ENCODE data around the gene EYA2. TPM values are rescaled to one million over a fixed set of nuclear protein-coding genes. Genes with fewer than 3 reads are reported as not detected.

The EYA2 gene
- total and polyA plus RNA-seq, 2 donors (not counting 3 experiments of a cell fraction or from before 2014, with no cell fraction given): not detected

DNA sequence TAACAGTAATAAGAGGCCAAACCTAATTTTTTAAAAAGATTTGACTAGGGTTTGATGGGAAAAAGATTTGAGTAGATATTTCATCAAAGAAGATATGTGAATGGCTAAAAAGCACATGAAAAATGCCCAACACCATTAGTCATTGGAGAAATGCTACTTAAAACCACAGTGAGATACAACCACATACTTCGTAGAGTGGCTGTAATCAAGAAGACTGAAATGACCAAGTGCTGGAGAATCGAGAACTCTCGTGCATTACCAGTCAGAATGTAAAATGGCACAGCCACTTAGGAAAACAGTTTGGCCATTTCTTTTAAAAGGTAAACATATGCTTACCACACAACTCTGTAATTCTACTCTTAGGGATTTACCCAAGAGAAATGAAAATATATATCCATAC lies 175.5 kb downstream of the EYA2 start:
- POLR2A ChIA-PET: no interaction called here
- no peaks in the 10 kb centered on the region for H4K20me1 ChIP-seq (replicated peaks; ENCODE audit: control insufficient read depth, extremely low read depth, insufficient read depth, low read length)
- no peaks in the 10 kb centered on the region for H3K27me3 ChIP-seq (ENCODE audit: control insufficient read depth in 2 of 2, insufficient read depth in 2 of 2, low read length in 2 of 2)
- H3K4me1 ChIP-seq (ENCODE audit: control insufficient read depth, extremely low read depth, insufficient read depth, low read length): no peaks in the 10 kb centered on the region
- no peaks in the 10 kb centered on the region for H3K36me3 ChIP-seq (ENCODE audit: control insufficient read depth in 2 of 2, extremely low read depth in 1 of 2, insufficient read depth in 2 of 2, low read length in 2 of 2)
- intact Hi-C loops (cut with micrococcal nuclease): no loop called here
- no peak overlapping the region for H3K9ac ChIP-seq (replicated peaks; ENCODE audit: extremely low read depth, insufficient read depth, low read length)
- no peak for FAIRE-seq
- dilution Hi-C loops (cut with MboI; ENCODE audit: extremely low pct_ligation_motif_present, low sequenced_read_pairs): no loop called here
- no peak overlapping the region for H3K27ac ChIP-seq (ENCODE audit: insufficient read depth, low read depth, low read length)
- H3K79me2 ChIP-seq (ENCODE audit: control insufficient read depth, insufficient read depth, low read length): no peaks in the 10 kb centered on the region
- TF ChIP-seq POLR2AphosphoS5 (IDR thresholded peaks at IDR 0.05; ENCODE audit: insufficient read depth, low read depth, low read length) (no peak), MYC (IDR thresholded peaks at IDR 0.05; ENCODE audit: low read depth, low read length) (no peak), FOS (IDR thresholded peaks at IDR 0.05; ENCODE audit: borderline replicate concordance, insufficient read depth, low read length) (no peak)
- TF ChIP-seq, protein P1, sequence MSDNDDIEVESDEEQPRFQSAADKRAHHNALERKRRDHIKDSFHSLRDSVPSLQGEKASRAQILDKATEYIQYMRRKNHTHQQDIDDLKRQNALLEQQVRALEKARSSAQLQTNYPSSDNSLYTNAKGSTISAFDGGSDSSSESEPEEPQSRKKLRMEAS (IDR thresholded peaks at IDR 0.05; ENCODE audit: insufficient read depth, insufficient read length): no peak
- CTCF ChIA-PET: no interaction called here
- H2AFZ ChIP-seq (ENCODE audit: low read depth, low read length): no peak overlapping the region
- H3K9me1 ChIP-seq (replicated peaks; ENCODE audit: control insufficient read depth, extremely low read depth, insufficient read depth, low read length): no peaks in the 10 kb centered on the region
- no TSS peak for BruUV-seq (replicated peaks)
- no peak overlapping the region for H3K4me3 ChIP-seq (replicated peaks in 1 of 3; ENCODE audit: insufficient read depth in 1 of 3, low read depth in 1 of 3, low read length in 3 of 3)
- no peak for DNase-seq (ENCODE audit: low read depth, low spot score)
- H3K9me3 ChIP-seq (replicated peaks; ENCODE audit: control insufficient read depth, insufficient read depth, low read length): peaks cover 3% of the 10 kb centered on the region
- no peak overlapping the region for H3K4me2 ChIP-seq (ENCODE audit: insufficient read depth, low read length)

DNA sequence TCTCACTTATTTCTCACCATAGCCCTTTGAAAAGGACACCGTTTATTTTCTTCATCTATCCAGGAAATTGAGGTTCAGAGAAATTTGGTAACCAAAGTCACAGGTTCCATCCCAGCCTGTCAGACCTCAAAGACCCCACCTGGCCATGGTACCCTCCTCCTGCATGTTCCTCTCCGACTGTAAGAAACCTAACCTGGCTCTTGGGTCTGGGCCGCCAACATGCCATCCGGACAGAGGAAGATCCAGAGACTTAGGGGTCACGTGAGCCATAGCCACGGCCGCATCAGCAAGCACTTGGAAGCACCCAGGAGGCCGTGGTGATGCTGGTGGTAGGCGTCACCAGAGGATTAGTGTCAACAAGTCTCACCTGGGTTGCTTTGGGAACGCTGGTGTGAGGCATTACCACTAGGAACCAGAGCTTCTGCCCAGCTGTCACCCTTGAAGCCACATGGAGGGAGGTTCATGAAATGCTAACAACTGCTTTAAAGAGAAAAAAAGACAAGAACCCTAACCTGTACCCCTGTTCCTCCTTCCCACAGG lies 177.1 kb downstream of the EYA2 start:
- Histone ChIP-seq H2AFZ (ENCODE audit: low read depth, low read length) (no peak overlapping the region), H3K27me3 (ENCODE audit: control insufficient read depth in 2 of 2, insufficient read depth in 2 of 2, low read length in 2 of 2) (no peaks in the 10 kb centered on the region), H3K27ac (ENCODE audit: insufficient read depth, low read depth, low read length) (no peak overlapping the region), H3K4me1 (ENCODE audit: control insufficient read depth, extremely low read depth, insufficient read depth, low read length) (no peaks in the 10 kb centered on the region), H4K20me1 (replicated peaks; ENCODE audit: control insufficient read depth, extremely low read depth, insufficient read depth, low read length) (no peaks in the 10 kb centered on the region), H3K9ac (replicated peaks; ENCODE audit: extremely low read depth, insufficient read depth, low read length) (no peak overlapping the region), H3K36me3 (ENCODE audit: control insufficient read depth in 2 of 2, extremely low read depth in 1 of 2, insufficient read depth in 2 of 2, low read length in 2 of 2) (no peaks in the 10 kb centered on the region), H3K9me1 (replicated peaks; ENCODE audit: control insufficient read depth, extremely low read depth, insufficient read depth, low read length) (no peaks in the 10 kb centered on the region), H3K4me3 (replicated peaks in 1 of 3; ENCODE audit: insufficient read depth in 1 of 3, low read depth in 1 of 3, low read length in 3 of 3) (no peak overlapping the region), H3K4me2 (ENCODE audit: insufficient read depth, low read length) (no peak overlapping the region), H3K9me3 (replicated peaks; ENCODE audit: control insufficient read depth, insufficient read depth, low read length) (peaks cover 3% of the 10 kb centered on the region), H3K79me2 (ENCODE audit: control insufficient read depth, insufficient read depth, low read length) (no peaks in the 10 kb centered on the region)
- no TSS peak for BruUV-seq (replicated peaks)
- ChIA-PET POLR2A (no interaction called here), CTCF (no interaction called here)
- DNase-seq (ENCODE audit: low read depth, low spot score) (no peak), FAIRE-seq (no peak)
- dilution Hi-C loops (cut with MboI; ENCODE audit: extremely low pct_ligation_motif_present, low sequenced_read_pairs): no loop called here
- TF ChIP-seq JUN (IDR thresholded peaks at IDR 0.05; ENCODE audit: borderline replicate concordance, insufficient read depth, insufficient read length, low read depth) (no peak), FOS (IDR thresholded peaks at IDR 0.05; ENCODE audit: borderline replicate concordance, insufficient read depth, low read length) (no peak), GATA2 (IDR thresholded peaks at IDR 0.05; ENCODE audit: insufficient read depth, insufficient read length, low read depth, low read length) (no peak), POLR2A (IDR thresholded peaks at IDR 0.05; ENCODE audit: low read depth, low read length) (no peak), EZH2 (IDR thresholded peaks at IDR 0.05; ENCODE audit: borderline replicate concordance, low read depth, low read length, severe bottlenecking) (no peak), MYC (IDR thresholded peaks at IDR 0.05; ENCODE audit: low read depth, low read length) (no peak), POLR2AphosphoS5 (IDR thresholded peaks at IDR 0.05; ENCODE audit: insufficient read depth, low read depth, low read length) (no peak)
- TF ChIP-seq, protein P2, sequence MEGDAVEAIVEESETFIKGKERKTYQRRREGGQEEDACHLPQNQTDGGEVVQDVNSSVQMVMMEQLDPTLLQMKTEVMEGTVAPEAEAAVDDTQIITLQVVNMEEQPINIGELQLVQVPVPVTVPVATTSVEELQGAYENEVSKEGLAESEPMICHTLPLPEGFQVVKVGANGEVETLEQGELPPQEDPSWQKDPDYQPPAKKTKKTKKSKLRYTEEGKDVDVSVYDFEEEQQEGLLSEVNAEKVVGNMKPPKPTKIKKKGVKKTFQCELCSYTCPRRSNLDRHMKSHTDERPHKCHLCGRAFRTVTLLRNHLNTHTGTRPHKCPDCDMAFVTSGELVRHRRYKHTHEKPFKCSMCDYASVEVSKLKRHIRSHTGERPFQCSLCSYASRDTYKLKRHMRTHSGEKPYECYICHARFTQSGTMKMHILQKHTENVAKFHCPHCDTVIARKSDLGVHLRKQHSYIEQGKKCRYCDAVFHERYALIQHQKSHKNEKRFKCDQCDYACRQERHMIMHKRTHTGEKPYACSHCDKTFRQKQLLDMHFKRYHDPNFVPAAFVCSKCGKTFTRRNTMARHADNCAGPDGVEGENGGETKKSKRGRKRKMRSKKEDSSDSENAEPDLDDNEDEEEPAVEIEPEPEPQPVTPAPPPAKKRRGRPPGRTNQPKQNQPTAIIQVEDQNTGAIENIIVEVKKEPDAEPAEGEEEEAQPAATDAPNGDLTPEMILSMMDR (IDR thresholded peaks at IDR 0.05; ENCODE audit: extremely low read depth in 1 of 2, insufficient read depth in 1 of 2, low read depth in 1 of 2, low read length in 2 of 2): no peak
- TF ChIP-seq, protein P1 (IDR thresholded peaks at IDR 0.05; ENCODE audit: insufficient read depth, insufficient read length): no peak
- intact Hi-C loops (cut with micrococcal nuclease): no loop called here

Data from endothelial cell of umbilical vein (primary cell).